MM.1S (cell line): ENCODE data around the gene DYRK4.

Experiments
- DNase-seq: peaks from one replicate; pipeline ENCODE4 v3.0.0-alpha.2; 2015
- H2AFZ ChIP-seq: fragments of 300-600 bp; sonication (generic); 2 replicates; pipeline ENCODE4 v1.6.0; 2016; ENCODE audit warnings: antibody characterized with exemption, low read length
- H3F3A ChIP-seq: fragments of 300-600 bp; sonication (generic); 2 replicates; pipeline ENCODE4 v1.6.1; 2016; ENCODE audit warnings: mild to moderate bottlenecking, antibody characterized with exemption, low read length, moderate library complexity, mixed read lengths; ENCODE audit not compliant: insufficient read depth
- H3K27ac ChIP-seq: fragments of 300-600 bp; sonication (generic); 2 replicates; pipeline ENCODE4 v1.5.1; 2016; ENCODE audit warnings: mild to moderate bottlenecking, low read length
- H3K27me3 ChIP-seq: fragments of 300-600 bp; sonication (generic); replicated peaks from 2 replicates; pipeline ENCODE4 v1.6.0; 2016; ENCODE audit warnings: low read length; ENCODE audit not compliant: insufficient read depth
- H3K36me3 ChIP-seq: fragments of 300-600 bp; sonication (generic); replicated peaks from 2 replicates; pipeline ENCODE4 v1.6.1; 2016; ENCODE audit warnings: mild to moderate bottlenecking, low read length, mixed read lengths; ENCODE audit not compliant: insufficient read depth
- H3K4me1 ChIP-seq: fragments of 300-600 bp; sonication (generic); 2 replicates; pipeline ENCODE4 v1.6.1; 2016; ENCODE audit warnings: low read length, mixed read lengths
- H3K4me2 ChIP-seq: fragments of 300-600 bp; sonication (generic); 2 replicates; pipeline ENCODE4 v1.6.0; 2016; ENCODE audit warnings: low read depth, low read length
- H3K4me3 ChIP-seq: fragments of 300-600 bp; sonication (generic); 2 replicates; pipeline ENCODE4 v1.5.1; 2016; ENCODE audit warnings: low read length, mixed read lengths
- H3K79me2 ChIP-seq: fragments of 300-600 bp; sonication (generic); 2 replicates; pipeline ENCODE4 v1.6.1; 2016; ENCODE audit warnings: mixed run types, low read length, mixed read lengths
- H3K9ac ChIP-seq: fragments of 300-600 bp; sonication (generic); 2 replicates; pipeline ENCODE4 v1.6.1; 2016; ENCODE audit warnings: low read length, mixed read lengths
- H3K9me2 ChIP-seq: fragments of 300-600 bp; sonication (generic); replicated peaks from 2 replicates; pipeline ENCODE4 v1.6.1; 2016; ENCODE audit warnings: mild to moderate bottlenecking, low read length, mixed read lengths; ENCODE audit not compliant: insufficient read depth
- H3K9me3 ChIP-seq: fragments of 300-600 bp; sonication (generic); replicated peaks from 2 replicates; pipeline ENCODE4 v1.6.1; 2016; ENCODE audit warnings: mild to moderate bottlenecking, low read length, mixed read lengths; ENCODE audit not compliant: insufficient read depth
- H4K20me1 ChIP-seq: fragments of 300-600 bp; sonication (generic); 2 replicates; pipeline ENCODE4 v1.6.1; 2016; ENCODE audit warnings: mild to moderate bottlenecking, low read length, moderate library complexity, mixed read lengths; ENCODE audit not compliant: insufficient read depth
- CTCF ChIP-seq: fragments of 300-600 bp; sonication (generic); IDR thresholded peaks from 2 replicates; pipeline ENCODE4 v1.5.1; 2016; ENCODE audit warnings: antibody characterized with exemption, low read length, mixed read lengths
- EZH2 ChIP-seq: fragments of 300-600 bp; sonication (generic); optimal IDR thresholded peaks from 2 replicates; pipeline ENCODE3; 2017; ENCODE audit warnings: low read depth, mild to moderate bottlenecking, antibody characterized with exemption, low read length, mixed read lengths
- EZH2phosphoT487 ChIP-seq: fragments of 300-600 bp; sonication (generic); IDR thresholded peaks from 2 replicates; pipeline ENCODE4 v1.6.1; 2018; ENCODE audit warnings: antibody characterized with exemption, low read length

DYRK4 gene

GRCh38 chr12:4615667-4616066 is 53.7 kb downstream of the DYRK4 start:
- H4K20me1 ChIP-seq = no peaks in the 10 kb centered on the region
- H3K79me2 ChIP-seq = no peaks in the 10 kb centered on the region
- no peaks in the 10 kb centered on the region for H3K9me2 ChIP-seq
- H3K27me3 ChIP-seq = no peaks in the 10 kb centered on the region
- H3K4me2 ChIP-seq = no peak overlapping the region
- no peaks in the 10 kb centered on the region for H3K9me3 ChIP-seq
- no peak overlapping the region for H2AFZ ChIP-seq
- H3K27ac ChIP-seq = no peak overlapping the region
- H3K4me3 ChIP-seq = no peak overlapping the region
- DNase-seq = no peak
- H3K4me1 ChIP-seq = no peaks in the 10 kb centered on the region
- no peaks in the 10 kb centered on the region for H3F3A ChIP-seq
- TF ChIP-seq CTCF (no peak), EZH2 (no peak), EZH2phosphoT487 (no peak)
- no peak overlapping the region for H3K9ac ChIP-seq
- H3K36me3 ChIP-seq = no peaks in the 10 kb centered on the region; the same call in 1 of the 2 replicates

- Histone ChIP-seq H3K36me3 (no peaks in the 10 kb centered on the region), H3K27ac (no peak overlapping the region), H3K4me3 (no peak overlapping the region), H3K27me3 (no peaks in the 10 kb centered on the region), H3K4me1 (no peaks in the 10 kb centered on the region), H3K9me3 (no peaks in the 10 kb centered on the region), H4K20me1 (no peaks in the 10 kb centered on the region), H3K79me2 (no peaks in the 10 kb centered on the region), H3F3A (no peaks in the 10 kb centered on the region), H3K9ac (no peak overlapping the region), H3K4me2 (no peak overlapping the region), H2AFZ (no peak overlapping the region), H3K9me2 (no peaks in the 10 kb centered on the region)
- no peak for TF ChIP-seq EZH2
- TF ChIP-seq CTCF = no peak
- TF ChIP-seq EZH2phosphoT487 = no peak
- DNase-seq = no peak
These were observed 59.5 kb downstream of the DYRK4 start for GRCh38 chr12:4621511-4621910.

- Histone ChIP-seq H3K4me1 (no peaks in the 10 kb centered on the region), H3K4me3 (no peak overlapping the region), H3K9ac (no peak overlapping the region), H3K79me2 (no peaks in the 10 kb centered on the region), H2AFZ (no peak overlapping the region), H3K4me2 (no peak overlapping the region), H3F3A (no peaks in the 10 kb centered on the region), H3K27ac (no peak overlapping the region), H3K36me3 (no peaks in the 10 kb centered on the region), H3K27me3 (no peaks in the 10 kb centered on the region), H4K20me1 (no peaks in the 10 kb centered on the region), H3K9me3 (no peaks in the 10 kb centered on the region), H3K9me2 (no peaks in the 10 kb centered on the region)
- DNase-seq = no peak
- TF ChIP-seq CTCF = no peak
- no peak for TF ChIP-seq EZH2phosphoT487
- TF ChIP-seq EZH2 = no peak
These were observed 64.5 kb downstream of the DYRK4 start for GRCh38 chr12:4626543-4626942.
